ENCODE results near the gene LRRC75A. TPM values are rescaled to one million over a fixed set of nuclear protein-coding genes. Genes with fewer than 3 reads are reported as not detected.
"Not testable (repeated sequence)": the region's sequence is repeated elsewhere in the genome, so short reads cannot be mapped to it uniquely, and the experiment has no call there.

Gene LRRC75A
- total RNA-seq, 1 experiment from 2014 or later = 0.39 TPM

DNA sequence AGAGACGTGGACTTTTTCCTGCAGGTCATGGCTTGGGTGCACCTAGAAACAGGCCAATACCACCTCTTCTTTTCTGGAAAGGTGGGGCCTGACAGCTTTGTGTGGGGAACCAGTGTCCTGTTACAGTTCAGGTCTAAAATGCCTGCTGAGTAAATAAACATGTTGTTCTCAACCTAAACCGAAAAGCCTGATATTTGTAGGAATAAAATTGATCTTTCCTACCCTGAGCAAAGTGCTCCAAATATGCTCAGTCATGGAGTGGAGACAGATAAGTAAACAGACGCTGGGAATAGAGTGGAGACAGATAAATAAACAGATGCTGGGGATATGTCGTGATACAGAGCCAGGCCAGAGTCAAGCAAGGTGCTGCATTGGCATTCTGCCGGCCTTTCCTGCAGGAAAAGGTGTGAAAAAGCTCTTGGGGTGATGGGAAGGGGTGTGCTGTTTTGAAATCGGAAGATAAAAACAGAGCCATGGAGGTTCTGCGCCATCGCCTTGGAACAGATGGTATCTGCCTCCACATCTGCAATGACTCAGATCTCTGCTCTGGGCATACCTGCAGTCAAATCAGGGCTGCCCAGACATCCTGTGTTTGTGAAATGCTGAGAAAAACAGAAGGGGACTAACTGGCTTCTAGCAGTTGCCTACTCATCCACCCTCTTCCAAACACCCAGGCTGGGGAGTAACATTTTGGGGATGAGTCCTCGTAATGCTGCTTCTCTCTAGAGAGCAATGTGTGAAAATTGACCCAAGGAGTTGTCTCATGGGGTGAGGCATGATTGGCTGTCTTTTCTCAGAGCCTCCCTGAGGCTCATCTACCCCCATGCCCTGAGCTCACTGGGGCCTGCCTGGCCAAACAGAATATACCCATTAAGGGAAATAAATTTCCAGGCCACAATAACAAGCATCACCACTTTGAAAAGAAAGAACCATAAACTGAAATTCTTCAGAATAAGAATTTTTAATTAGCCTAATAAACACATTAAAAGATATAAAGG, 93.4 kb downstream of the LRRC75A start:
- DNase-seq (ENCODE audit: low spot score) = peak; percentile 59

DNA sequence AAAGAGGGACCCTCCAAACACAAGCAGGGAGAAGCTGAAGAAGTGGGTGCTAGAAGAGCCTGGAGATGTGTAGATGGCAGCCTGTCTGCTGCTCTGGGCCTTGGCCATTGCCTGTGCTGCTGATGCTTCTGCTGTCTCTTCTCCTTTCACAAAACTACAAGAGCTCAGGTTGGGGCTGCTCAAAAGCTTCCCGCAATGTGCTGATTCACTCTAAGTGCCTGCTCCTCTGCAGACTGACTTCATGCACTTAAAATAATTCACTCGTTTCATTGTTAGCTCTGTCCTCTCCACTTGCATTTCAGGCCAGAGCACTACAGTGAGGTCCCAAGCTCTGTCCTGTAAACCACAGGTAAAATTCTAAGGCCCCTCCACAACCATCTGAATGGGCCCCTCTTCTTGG, 95.3 kb downstream of the LRRC75A start:
- not testable (repeated sequence) for DNase-seq (ENCODE audit: low spot score)

DNA sequence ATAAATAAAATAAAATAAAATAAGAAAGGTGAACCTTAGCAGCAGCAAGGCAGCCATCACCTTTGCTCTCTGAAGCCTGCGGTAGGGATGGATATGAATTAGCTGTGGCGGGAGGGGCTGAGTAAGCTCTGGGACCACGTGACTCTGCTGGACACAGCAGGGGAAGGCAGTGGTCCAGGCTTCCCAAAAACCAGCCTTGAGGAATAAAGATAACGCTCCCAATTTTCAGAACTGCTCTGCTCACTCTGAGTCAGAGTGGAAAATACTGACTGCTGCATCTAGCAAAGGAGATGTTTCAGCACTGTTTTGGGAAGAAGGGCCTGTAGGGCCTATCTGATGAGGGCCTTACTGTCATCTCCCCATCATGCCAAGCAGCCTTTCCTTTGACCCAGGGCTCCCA, 96.1 kb downstream of the LRRC75A start:
- not testable (repeated sequence) for DNase-seq (ENCODE audit: low spot score)

DNA sequence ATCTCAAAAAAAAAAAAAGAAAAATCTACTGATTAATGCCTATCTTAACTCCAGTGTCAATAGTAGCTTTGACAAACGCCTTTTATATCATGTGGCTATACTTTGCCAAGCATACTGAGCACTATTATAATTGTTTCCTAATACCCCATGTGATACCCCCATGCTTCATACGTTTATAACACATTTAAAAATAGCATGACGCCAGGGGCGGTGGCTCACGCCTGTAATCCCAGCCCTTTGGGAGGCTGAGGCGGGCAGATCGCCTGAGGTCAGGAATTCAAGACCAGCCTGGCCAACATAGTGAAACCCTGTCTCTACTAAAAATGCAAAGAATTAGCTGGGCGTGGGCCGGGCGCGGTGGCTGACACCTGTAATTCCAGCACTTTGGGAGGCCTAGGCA, 99.5 kb downstream of the LRRC75A start:
- not testable (repeated sequence) for DNase-seq (ENCODE audit: low spot score)

Other genes starting within 250 kb of the LRRC75A start
- gene CENPV, start 138.7 kb downstream of the LRRC75A start, total RNA-seq (2014; rRNA removed; shearing (Covaris generic)) = 33.5 and 42.3 TPM in 2 replicates
- gene UBB, start 111.1 kb downstream of the LRRC75A start, total RNA-seq (2014; rRNA removed; shearing (Covaris generic)) = 1,938 and 1,951 TPM in 2 replicates
- gene TRPV2, start 76.6 kb downstream of the LRRC75A start, total RNA-seq (2014; rRNA removed; shearing (Covaris generic)) = 4.8 and 5.5 TPM in 2 replicates
- gene ZNF287, start 77.0 kb upstream of the LRRC75A start, total RNA-seq (2014; rRNA removed; shearing (Covaris generic)) = 9.0 and 9.9 TPM in 2 replicates
- gene ZNF624, start 161.7 kb upstream of the LRRC75A start, total RNA-seq (2014; rRNA removed; shearing (Covaris generic)) = 1.4 and 2.3 TPM in 2 replicates
- 0.19 and 0.49 TPM in 2 replicates for gene CCDC144A, start 198.0 kb upstream of the LRRC75A start, total RNA-seq (2014; rRNA removed; shearing (Covaris generic))